AG09319 (cell line): ENCODE measurements around the gene LMAN1L.

Experiments used
- DNase-seq: peaks from one replicate; pipeline ENCODE4 v3.0.0-alpha.2; 2010; ENCODE audit warnings: low read depth; ENCODE audit errors: extremely low read depth
- TF ChIP-seq, protein P1 (sequence below): IDR thresholded peaks from 2 replicates; pipeline ENCODE4 v1.5.1; 2011; ENCODE audit warnings: low read depth, mild to moderate bottlenecking, inconsistent platforms, low read length, moderate library complexity

LMAN1L gene

DNA sequence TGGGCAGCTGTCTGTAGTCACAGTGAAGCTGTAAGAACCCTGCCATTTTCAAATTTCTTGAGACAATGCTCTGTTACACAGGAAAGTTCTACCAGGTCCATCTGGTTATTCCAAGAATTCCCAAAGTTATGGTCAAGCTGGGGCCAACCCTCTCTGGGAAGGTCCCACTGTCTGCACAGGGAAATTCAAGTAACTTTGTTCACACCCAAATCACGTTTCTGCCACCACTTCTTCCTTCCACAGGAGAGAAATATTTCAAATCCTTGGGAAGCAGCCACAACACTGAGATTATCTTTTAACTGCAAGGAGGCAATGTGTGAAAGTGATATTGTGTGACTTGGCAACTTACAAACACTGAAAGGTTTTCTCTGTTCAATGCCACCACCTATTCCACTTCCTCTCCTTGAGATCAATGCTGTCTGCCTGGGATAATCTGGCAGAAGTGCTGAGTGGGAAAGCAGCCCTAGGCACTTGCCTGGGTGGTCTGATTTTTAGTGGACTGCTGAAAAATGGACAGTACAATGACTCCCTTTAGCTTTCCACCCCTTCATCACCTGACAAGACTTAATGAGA lies 54.9 kb downstream of the LMAN1L start:
- DNase-seq: no peak
- TF ChIP-seq, protein P1, sequence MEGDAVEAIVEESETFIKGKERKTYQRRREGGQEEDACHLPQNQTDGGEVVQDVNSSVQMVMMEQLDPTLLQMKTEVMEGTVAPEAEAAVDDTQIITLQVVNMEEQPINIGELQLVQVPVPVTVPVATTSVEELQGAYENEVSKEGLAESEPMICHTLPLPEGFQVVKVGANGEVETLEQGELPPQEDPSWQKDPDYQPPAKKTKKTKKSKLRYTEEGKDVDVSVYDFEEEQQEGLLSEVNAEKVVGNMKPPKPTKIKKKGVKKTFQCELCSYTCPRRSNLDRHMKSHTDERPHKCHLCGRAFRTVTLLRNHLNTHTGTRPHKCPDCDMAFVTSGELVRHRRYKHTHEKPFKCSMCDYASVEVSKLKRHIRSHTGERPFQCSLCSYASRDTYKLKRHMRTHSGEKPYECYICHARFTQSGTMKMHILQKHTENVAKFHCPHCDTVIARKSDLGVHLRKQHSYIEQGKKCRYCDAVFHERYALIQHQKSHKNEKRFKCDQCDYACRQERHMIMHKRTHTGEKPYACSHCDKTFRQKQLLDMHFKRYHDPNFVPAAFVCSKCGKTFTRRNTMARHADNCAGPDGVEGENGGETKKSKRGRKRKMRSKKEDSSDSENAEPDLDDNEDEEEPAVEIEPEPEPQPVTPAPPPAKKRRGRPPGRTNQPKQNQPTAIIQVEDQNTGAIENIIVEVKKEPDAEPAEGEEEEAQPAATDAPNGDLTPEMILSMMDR: no peak

DNA sequence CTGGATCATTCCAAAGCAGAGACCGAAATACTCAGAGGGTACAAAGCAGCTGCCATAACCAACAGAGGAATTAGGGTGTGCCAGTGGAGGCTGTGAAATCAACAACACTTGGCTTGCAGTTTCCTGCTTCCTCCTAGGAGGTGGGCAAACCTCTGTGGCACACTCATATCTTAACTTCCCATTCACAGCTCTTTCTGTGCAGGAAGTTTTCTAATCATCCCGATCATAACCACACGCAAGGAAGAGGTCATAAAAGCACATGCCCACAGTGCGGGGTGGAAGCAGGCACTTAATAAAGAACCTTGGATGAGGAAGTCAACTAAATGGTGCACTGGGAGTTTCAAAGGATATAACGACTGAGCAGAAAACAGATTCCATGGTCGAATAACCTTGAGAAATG lies 55.4 kb downstream of the LMAN1L start:
- no peak for DNase-seq
- TF ChIP-seq, protein P1: no peak

DNA sequence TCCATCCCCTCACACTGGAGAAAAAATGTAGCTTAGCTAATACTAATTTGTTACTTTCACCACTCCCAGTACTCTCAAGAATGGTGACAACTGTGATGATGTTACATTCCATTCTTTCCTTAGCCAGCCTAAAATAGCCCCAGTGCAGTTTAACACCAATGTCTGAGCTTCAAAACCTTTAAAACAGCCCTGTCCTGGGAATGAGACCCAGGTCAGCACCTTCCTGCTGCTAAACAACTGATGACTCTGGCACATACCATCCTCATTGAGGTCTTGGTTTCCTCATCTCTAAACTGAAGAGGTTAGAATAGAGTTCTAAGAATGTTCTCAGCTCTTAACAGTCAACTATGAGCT lies 56.7 kb downstream of the LMAN1L start:
- TF ChIP-seq, protein P1: no peak
- no peak for DNase-seq

DNA sequence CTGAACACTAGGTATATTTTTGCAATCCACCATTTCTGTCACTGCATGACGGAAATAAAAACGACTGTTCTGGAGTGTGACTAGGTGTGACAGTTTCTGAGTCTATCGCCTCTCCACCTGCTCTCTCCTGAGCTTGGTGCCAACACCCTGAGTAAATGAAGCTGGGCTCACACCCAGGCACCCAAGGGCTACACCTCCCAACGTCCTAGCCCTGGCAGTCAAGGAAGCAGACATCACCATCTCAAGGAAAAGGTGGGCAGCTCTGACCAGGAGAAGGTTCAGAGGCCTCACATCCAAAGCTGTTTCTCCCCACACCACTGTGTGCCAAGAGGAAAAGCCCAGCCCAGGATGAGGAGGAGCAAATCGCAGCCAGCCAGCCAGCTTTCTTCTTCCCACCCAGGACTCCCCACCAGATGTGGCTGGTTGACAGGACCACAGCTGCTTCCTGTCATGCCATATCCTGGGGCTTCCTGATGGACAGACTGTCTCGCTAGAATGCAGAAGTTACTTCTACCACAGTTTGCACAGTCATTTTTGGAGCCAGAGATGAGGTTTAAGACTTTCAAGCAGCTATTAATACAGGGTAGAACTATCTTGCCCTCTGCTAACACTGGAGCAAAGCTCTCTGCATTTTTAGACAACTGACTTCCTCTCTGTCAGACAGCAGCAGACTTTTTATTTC lies 57.2 kb downstream of the LMAN1L start:
- TF ChIP-seq, protein P1: no peak
- DNase-seq: no peak

DNA sequence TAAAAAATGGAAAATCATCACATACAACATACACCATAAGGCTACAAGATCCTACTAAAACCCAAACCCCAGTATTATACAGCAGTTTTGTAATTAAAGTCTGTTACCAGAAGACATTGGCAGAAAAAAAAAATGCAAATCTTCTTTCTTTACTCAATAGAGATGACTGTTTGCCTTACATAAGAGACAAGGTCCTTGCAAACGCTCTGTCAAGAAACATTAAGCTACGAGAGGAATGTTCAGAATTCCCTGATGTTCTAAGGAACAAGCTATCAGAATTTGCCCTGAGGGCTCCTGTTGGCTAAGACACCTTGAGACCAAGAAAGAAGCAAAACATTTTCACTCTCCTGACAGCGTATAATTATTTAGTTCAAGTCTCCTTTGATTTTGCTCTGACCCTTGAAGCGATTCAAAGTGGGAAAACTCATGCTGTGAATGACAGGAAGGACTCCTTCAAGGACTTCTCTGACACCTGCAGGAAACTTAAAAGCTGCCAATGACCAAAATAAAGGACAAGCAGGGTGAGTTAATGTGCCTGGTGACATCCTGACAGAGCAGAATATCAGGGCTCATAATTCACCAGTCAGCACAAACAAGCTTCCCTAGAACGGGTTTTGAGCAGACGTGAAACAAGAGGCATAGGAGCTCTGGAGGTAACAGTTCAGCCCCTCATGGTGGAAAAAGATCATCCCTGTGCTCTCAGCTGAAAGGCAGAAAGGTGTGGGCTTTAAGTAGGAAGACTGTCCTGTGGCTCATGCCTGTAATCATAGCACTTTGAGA lies 58.0 kb downstream of the LMAN1L start:
- TF ChIP-seq, protein P1: no peak
- no peak for DNase-seq

DNA sequence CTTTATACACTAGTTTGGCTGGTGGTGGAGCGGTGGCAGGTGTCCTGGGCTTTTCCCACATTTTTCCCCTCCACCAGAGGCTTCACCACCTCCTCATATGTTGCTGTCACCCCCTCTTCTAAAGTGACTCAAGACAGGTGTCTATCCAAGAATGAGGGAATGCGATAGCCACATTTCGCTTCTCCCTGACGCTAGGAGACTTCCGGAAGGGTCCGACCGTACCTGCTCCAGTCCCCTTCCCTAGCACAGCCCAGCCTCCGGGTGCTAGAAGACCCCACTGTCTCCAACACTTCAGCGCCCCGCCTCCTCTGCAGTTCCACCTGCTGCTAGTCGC lies 60.0 kb downstream of the LMAN1L start:
- no peak for DNase-seq
- TF ChIP-seq, protein P1: no peak
